ENCODE measurements around the gene NGF.

DNA sequence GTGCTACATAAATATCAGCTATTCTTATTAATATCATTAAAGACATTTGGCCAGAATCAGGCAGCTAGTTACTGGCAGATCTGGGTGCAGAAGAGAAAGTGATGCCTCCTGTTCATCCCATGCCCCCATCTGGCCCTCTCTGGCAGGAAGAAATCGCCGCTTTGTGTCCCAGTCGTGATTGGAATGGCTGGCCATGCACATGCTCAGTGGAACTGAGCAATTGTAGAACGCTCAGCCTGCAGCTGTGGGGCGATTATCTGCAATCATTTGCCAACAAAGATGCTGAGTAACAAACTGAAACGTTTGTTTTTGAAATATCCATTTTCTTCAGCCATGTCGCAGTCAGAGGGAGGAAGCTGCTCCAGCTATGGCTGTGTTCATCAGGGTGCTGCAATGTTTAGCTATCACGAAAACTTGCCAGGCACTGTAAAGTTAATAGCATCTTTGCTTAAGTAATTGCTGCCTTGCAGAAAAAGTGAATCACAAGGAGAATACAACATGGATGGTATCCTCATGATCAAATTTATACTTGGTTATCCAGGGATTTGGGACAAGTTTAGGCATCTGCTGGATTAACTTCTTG, 36.5 kb downstream of the NGF start:
- TF ChIP-seq MAZ (IDR thresholded peaks at IDR 0.05; ENCODE audit: borderline replicate concordance, low read depth, low read length) (no peak), POLR2A (IDR thresholded peaks at IDR 0.05; ENCODE audit: low read depth, low read length) (no peak), MAFK (IDR thresholded peaks at IDR 0.05; ENCODE audit: low read depth, low read length) (no peak), SMC3 (IDR thresholded peaks at IDR 0.05; ENCODE audit: low read depth, low read length) (no peak), CHD1 (IDR thresholded peaks at IDR 0.05; ENCODE audit: low read depth, low read length) (no peak), CEBPB (IDR thresholded peaks at IDR 0.05; ENCODE audit: low read depth, low read length) (no peak)
- TF ChIP-seq, protein P1, sequence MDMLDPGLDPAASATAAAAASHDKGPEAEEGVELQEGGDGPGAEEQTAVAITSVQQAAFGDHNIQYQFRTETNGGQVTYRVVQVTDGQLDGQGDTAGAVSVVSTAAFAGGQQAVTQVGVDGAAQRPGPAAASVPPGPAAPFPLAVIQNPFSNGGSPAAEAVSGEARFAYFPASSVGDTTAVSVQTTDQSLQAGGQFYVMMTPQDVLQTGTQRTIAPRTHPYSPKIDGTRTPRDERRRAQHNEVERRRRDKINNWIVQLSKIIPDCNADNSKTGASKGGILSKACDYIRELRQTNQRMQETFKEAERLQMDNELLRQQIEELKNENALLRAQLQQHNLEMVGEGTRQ (IDR thresholded peaks at IDR 0.05; ENCODE audit: low read depth, low read length) = no peak
- TF ChIP-seq, protein P2, sequence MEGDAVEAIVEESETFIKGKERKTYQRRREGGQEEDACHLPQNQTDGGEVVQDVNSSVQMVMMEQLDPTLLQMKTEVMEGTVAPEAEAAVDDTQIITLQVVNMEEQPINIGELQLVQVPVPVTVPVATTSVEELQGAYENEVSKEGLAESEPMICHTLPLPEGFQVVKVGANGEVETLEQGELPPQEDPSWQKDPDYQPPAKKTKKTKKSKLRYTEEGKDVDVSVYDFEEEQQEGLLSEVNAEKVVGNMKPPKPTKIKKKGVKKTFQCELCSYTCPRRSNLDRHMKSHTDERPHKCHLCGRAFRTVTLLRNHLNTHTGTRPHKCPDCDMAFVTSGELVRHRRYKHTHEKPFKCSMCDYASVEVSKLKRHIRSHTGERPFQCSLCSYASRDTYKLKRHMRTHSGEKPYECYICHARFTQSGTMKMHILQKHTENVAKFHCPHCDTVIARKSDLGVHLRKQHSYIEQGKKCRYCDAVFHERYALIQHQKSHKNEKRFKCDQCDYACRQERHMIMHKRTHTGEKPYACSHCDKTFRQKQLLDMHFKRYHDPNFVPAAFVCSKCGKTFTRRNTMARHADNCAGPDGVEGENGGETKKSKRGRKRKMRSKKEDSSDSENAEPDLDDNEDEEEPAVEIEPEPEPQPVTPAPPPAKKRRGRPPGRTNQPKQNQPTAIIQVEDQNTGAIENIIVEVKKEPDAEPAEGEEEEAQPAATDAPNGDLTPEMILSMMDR (conservative IDR thresholded peaks at IDR 0.05; ENCODE audit: low read depth, low read length) = no peak
- TF ChIP-seq, protein P3, sequence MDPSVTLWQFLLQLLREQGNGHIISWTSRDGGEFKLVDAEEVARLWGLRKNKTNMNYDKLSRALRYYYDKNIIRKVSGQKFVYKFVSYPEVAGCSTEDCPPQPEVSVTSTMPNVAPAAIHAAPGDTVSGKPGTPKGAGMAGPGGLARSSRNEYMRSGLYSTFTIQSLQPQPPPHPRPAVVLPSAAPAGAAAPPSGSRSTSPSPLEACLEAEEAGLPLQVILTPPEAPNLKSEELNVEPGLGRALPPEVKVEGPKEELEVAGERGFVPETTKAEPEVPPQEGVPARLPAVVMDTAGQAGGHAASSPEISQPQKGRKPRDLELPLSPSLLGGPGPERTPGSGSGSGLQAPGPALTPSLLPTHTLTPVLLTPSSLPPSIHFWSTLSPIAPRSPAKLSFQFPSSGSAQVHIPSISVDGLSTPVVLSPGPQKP (IDR thresholded peaks at IDR 0.05; ENCODE audit: borderline replicate concordance, low read depth, low read length) = no peak

Measured in IMR-90 (cell line).